Osteoblast (primary cell): ENCODE data around the gene ABCC11. TPM values are rescaled to one million over a fixed set of nuclear protein-coding genes. Genes with fewer than 3 reads are reported as not detected.

Experiments used
- DNase-seq: peaks from one replicate; pipeline ENCODE4 v3.0.0; 2011; ENCODE audit warnings: low spot score, mixed read lengths; ENCODE audit not compliant: insufficient read length; ENCODE audit errors: missing footprints
- H2AFZ ChIP-seq: 2 replicates; pipeline ENCODE4 v1.6.0; 2011; ENCODE audit warnings: mild to moderate bottlenecking, low read length
- H3K27ac ChIP-seq: 2 replicates; pipeline ENCODE4 v1.5.1; 2011; ENCODE audit warnings: mild to moderate bottlenecking, low read depth, low read length, moderate library complexity
- H3K27me3 ChIP-seq: 2 replicates; pipeline ENCODE4 v1.6.0; 2012; ENCODE audit warnings: mild to moderate bottlenecking, control low read depth, inconsistent platforms, low read length, moderate library complexity; ENCODE audit not compliant: insufficient read depth
- H3K36me3 ChIP-seq: 2 replicates; pipeline ENCODE4 v1.5.1; 2011; ENCODE audit warnings: mild to moderate bottlenecking, low read length, control low read depth, moderate library complexity; ENCODE audit not compliant: insufficient read depth
- H3K4me1 ChIP-seq: 2 replicates; pipeline ENCODE4 v1.5.1; 2011; ENCODE audit warnings: mild to moderate bottlenecking, low read length, control low read depth, moderate library complexity; ENCODE audit not compliant: insufficient read depth
- H3K4me2 ChIP-seq: 2 replicates; pipeline ENCODE4 v1.6.0; 2011; ENCODE audit warnings: mild to moderate bottlenecking, low read length; ENCODE audit not compliant: insufficient read depth
- H3K4me3 ChIP-seq: fragments of 200-600 bp; sonication (generic); 3 replicates; pipeline ENCODE4 v1.5.1; 2012; ENCODE audit warnings: mild to moderate bottlenecking, low read length, inconsistent platforms; ENCODE audit not compliant: insufficient read depth
- H3K79me2 ChIP-seq: 2 replicates; pipeline ENCODE4 v1.6.0; 2012; ENCODE audit warnings: mild to moderate bottlenecking, low read length, control low read depth, inconsistent platforms; ENCODE audit not compliant: insufficient read depth
- H3K9me3 ChIP-seq: 2 replicates; pipeline ENCODE4 v1.5.1; 2011; ENCODE audit warnings: low read depth, low read length, control low read depth
- H4K20me1 ChIP-seq: 2 replicates; pipeline ENCODE4 v1.6.0; 2012; ENCODE audit warnings: mild to moderate bottlenecking, low read length, control low read depth; ENCODE audit not compliant: insufficient read depth
- CTCF ChIP-seq: IDR thresholded peaks from 2 replicates; pipeline ENCODE4 v1.5.1; 2011; ENCODE audit warnings: mild to moderate bottlenecking, low read depth, low read length, moderate library complexity; ENCODE audit errors: extremely low read depth
- total RNA-seq: library from RNA; depleted of rRNA; stranded (reverse); fragments of >200 nt; gene quantifications from 2 replicates; pipeline ENCODE4 v1.2.3, GENCODE V29; 2012

The ABCC11 gene
- total RNA-seq, 1 donor, result under 0.01 TPM

GRCh38 chr16:48139517-48139916, 107.8 kb downstream of the ABCC11 start:
- Histone ChIP-seq H3K79me2 (no peaks in the 10 kb centered on the region), H3K4me3 (no peak overlapping the region), H3K9me3 (no peaks in the 10 kb centered on the region), H4K20me1 (no peaks in the 10 kb centered on the region), H3K4me1 (no peaks in the 10 kb centered on the region), H2AFZ (no peak overlapping the region), H3K4me2 (no peak overlapping the region), H3K36me3 (no peaks in the 10 kb centered on the region), H3K27ac (no peak overlapping the region), H3K27me3 (no peaks in the 10 kb centered on the region)
- DNase-seq, result no peak
- TF ChIP-seq CTCF, result no peak

GRCh38 chr16:48138543-48138942, 108.8 kb downstream of the ABCC11 start:
- Histone ChIP-seq H3K27ac (no peak overlapping the region), H4K20me1 (no peaks in the 10 kb centered on the region)

GRCh38 chr16:48137822-48138221, 109.5 kb downstream of the ABCC11 start:
- no peak for DNase-seq

More at GRCh38 chr16:48138543-48138942, 108.8 kb downstream of the ABCC11 start:
- no peak for DNase-seq
- Histone ChIP-seq H2AFZ (no peak overlapping the region), H3K79me2 (no peaks in the 10 kb centered on the region), H3K36me3 (no peaks in the 10 kb centered on the region), H3K4me1 (no peaks in the 10 kb centered on the region), H3K9me3 (no peaks in the 10 kb centered on the region), H3K27me3 (no peaks in the 10 kb centered on the region), H3K4me3 (no peak overlapping the region), H3K4me2 (no peak overlapping the region)
- no peak for TF ChIP-seq CTCF

More at GRCh38 chr16:48137822-48138221, 109.5 kb downstream of the ABCC11 start:
- H4K20me1 ChIP-seq, result no peaks in the 10 kb centered on the region
- TF ChIP-seq CTCF, result no peak
- no peaks in the 10 kb centered on the region for H3K79me2 ChIP-seq
- no peak overlapping the region for H2AFZ ChIP-seq
- no peaks in the 10 kb centered on the region for H3K36me3 ChIP-seq
- H3K27me3 ChIP-seq, result no peaks in the 10 kb centered on the region
- H3K4me3 ChIP-seq, result no peak overlapping the region
- H3K4me2 ChIP-seq, result no peak overlapping the region
- H3K27ac ChIP-seq, result no peak overlapping the region
- H3K4me1 ChIP-seq, result no peaks in the 10 kb centered on the region
- no peaks in the 10 kb centered on the region for H3K9me3 ChIP-seq
